Body of pancreas (tissue), 4 donors: ENCODE data around the gene NCAPD2. TPM values are rescaled to one million over a fixed set of nuclear protein-coding genes. Genes with fewer than 3 reads are reported as not detected.

Experiments
- ATAC-seq: fragments of 150-250 bp; one replicate; pipeline ENCODE4 v1.9.1; 2016
- DNase-seq, 4 donors: peaks; one replicate each; pipeline ENCODE4 v3.0.0-alpha.2; 2019
- H3K27ac ChIP-seq, 4 donors: fragments of 200-600 bp; sonication (generic); 1 replicate in 3 of 4; 2 replicates in 1 of 4; pipeline versions ENCODE4 v1.5.1 to v1.6.1; 2016 to 2019; ENCODE audit warnings: mild to moderate bottlenecking in 1 of 4, mixed read lengths in 1 of 4, moderate library complexity in 1 of 4
- H3K27me3 ChIP-seq, 2 donors: fragments of 200-600 bp; sonication (generic); one replicate each; pipeline ENCODE4 v1.6.0; 2016; ENCODE audit warnings: mild to moderate bottlenecking in 1 of 2
- H3K36me3 ChIP-seq, 2 donors: fragments of 200-600 bp; sonication (generic); replicated peaks in 1 of 2; 2 replicates each; pipeline ENCODE4 v1.5.1; 2016; ENCODE audit warnings: low read depth in 2 of 2; ENCODE audit not compliant: insufficient read depth in 1 of 2
- H3K4me1 ChIP-seq: fragments of 200-600 bp; sonication (generic); one replicate; pipeline ENCODE4 v1.6.0; 2016
- H3K4me3 ChIP-seq, 2 donors: fragments of 200-600 bp; sonication (generic); 1 replicate in 1 of 2; 2 replicates in 1 of 2; pipeline ENCODE4 v1.5.1; 2016 to 2019
- H3K9me3 ChIP-seq, 3 donors: fragments of 200-600 bp; sonication (generic); 1 replicate in 2 of 3; 2 replicates in 1 of 3; pipeline ENCODE4 v1.5.1; 2016
- CTCF ChIP-seq, 7 experiments: fragments of 450-650 bp in 4 of 7; fragments of 200-600 bp in 3 of 7; sonication (generic) in 3 of 7; IDR thresholded peaks; one replicate each; pipeline ENCODE4 v1.5.1; 2016 to 2019; ENCODE audit warnings: antibody characterized with exemption in 7 of 7
- POLR2A ChIP-seq, 3 donors: fragments of 450-650 bp; IDR thresholded peaks; one replicate each; pipeline ENCODE4 v1.6.1; 2016; ENCODE audit warnings: antibody characterized with exemption in 3 of 3, mild to moderate bottlenecking in 2 of 3
- WGBS, 2 donors: methylation state at CpG; one replicate each; pipeline ENCODE4 v1.1.5; 2017; 5-methylcytosine and 5-hydroxymethylcytosine counted together
- intact Hi-C: fragments of 100-400 bp; cut with DNase I; formaldehyde crosslinking; loops from one replicate; pipeline ENCODE4 v1.15.1; 2023
- total RNA-seq, 2 donors: library from RNA; depleted of rRNA; stranded (reverse); fragments of >200 nt; gene quantifications; one replicate each; pipeline ENCODE4 v1.1.0, GENCODE V29; 2016

NCAPD2 gene
- total RNA-seq, 2 donors from 2014 or later, result 9.3 to 46.1 TPM

GRCh38 chr12:6526201-6526600 lies 32.3 kb downstream of the NCAPD2 start:
- H3K27ac ChIP-seq, result no peak overlapping the region
- H3K27me3 ChIP-seq, result no peaks in the 10 kb centered on the region
- H3K4me1 ChIP-seq, result no peaks in the 10 kb centered on the region
- TF ChIP-seq CTCF (IDR thresholded peaks at IDR 0.05) (no peak), POLR2A (IDR thresholded peaks at IDR 0.05) (no peak)
- intact Hi-C loops, result no loop called here
- H3K36me3 ChIP-seq, result peaks cover 9 to 52% of the 10 kb centered on the region in 2 donors
- no peaks in the 10 kb centered on the region for H3K9me3 ChIP-seq
- ATAC-seq (no peak), DNase-seq (no peak)
- 83 to 97% methylated on average over 5 to 7 of the region's 7 CpGs for WGBS, 2 donors
- no peak overlapping the region for H3K4me3 ChIP-seq

GRCh38 chr12:6526766-6527525 lies 33.0 kb downstream of the NCAPD2 start:
- TF ChIP-seq CTCF (IDR thresholded peaks at IDR 0.05) (no peak), POLR2A (IDR thresholded peaks at IDR 0.05) (no peak)
- ATAC-seq (no peak), DNase-seq (no peak)
- Histone ChIP-seq H3K27me3 (no peaks in the 10 kb centered on the region), H3K4me1 (peaks cover 2% of the 10 kb centered on the region), H3K36me3 (peaks cover 9 to 48% of the 10 kb centered on the region in 2 donors), H3K9me3 (no peaks in the 10 kb centered on the region), H3K27ac (no peak overlapping the region), H3K4me3 (no peak overlapping the region)
- WGBS, 2 donors, result 90 to 93% methylated on average over 19 of the region's 19 CpGs
- intact Hi-C loops, result no loop called here

GRCh38 chr12:6527711-6528110 lies 33.8 kb downstream of the NCAPD2 start:
- TF ChIP-seq POLR2A (IDR thresholded peaks at IDR 0.05) (no peak), CTCF (IDR thresholded peaks at IDR 0.05) (no peak)
- no peak overlapping the region for H3K27ac ChIP-seq
- 88 to 96% methylated on average over 4 of the region's 4 CpGs for WGBS, 2 donors

GRCh38 chr12:6528539-6529235 lies 34.8 kb downstream of the NCAPD2 start:
- Histone ChIP-seq H3K4me3 (no peak overlapping the region), H3K4me1 (peaks cover 19% of the 10 kb centered on the region), H3K27ac (no peak overlapping the region), H3K27me3 (no peaks in the 10 kb centered on the region), H3K36me3 (peaks cover 4 to 38% of the 10 kb centered on the region in 2 donors), H3K9me3 (no peaks in the 10 kb centered on the region)
- no peak for TF ChIP-seq POLR2A (IDR thresholded peaks at IDR 0.05)
- no peak for TF ChIP-seq CTCF (IDR thresholded peaks at IDR 0.05)
- intact Hi-C loops, result no loop called here
- 88 to 89% methylated on average over 17 of the region's 17 CpGs for WGBS, 2 donors
- no peak for ATAC-seq
- DNase-seq, result no peak

More at GRCh38 chr12:6527711-6528110, 33.8 kb downstream of the NCAPD2 start:
- no peaks in the 10 kb centered on the region for H3K27me3 ChIP-seq
- no peak for DNase-seq
- no peaks in the 10 kb centered on the region for H3K9me3 ChIP-seq
- H3K36me3 ChIP-seq, result peaks cover 4 to 40% of the 10 kb centered on the region in 2 donors
- intact Hi-C loops, result no loop called here
- no peak overlapping the region for H3K4me3 ChIP-seq
- H3K4me1 ChIP-seq, result peaks cover 9% of the 10 kb centered on the region
- no peak for ATAC-seq
